Liver (tissue), 9 donors: ENCODE measurements around the gene FAM131B. TPM values are rescaled to one million over a fixed set of nuclear protein-coding genes. Genes with fewer than 3 reads are reported as not detected.

Source experiments
- DNase-seq: peaks from one replicate; pipeline ENCODE4 v3.0.0-alpha.2; 2017; ENCODE audit warnings: low spot score
- H3K27ac ChIP-seq, 2 donors: one replicate each; pipeline ENCODE4 v1.7.0; 2013; ENCODE audit warnings: inconsistent platforms in 2 of 2, low read length in 2 of 2, control low read depth in 1 of 2, low read depth in 1 of 2, mild to moderate bottlenecking in 1 of 2
- H3K27me3 ChIP-seq, 4 donors: one replicate each; pipeline versions ENCODE4 v1.6.1 to v1.7.0; 2013; ENCODE audit warnings: low read length in 3 of 4, inconsistent platforms in 1 of 4, mild to moderate bottlenecking in 1 of 4, moderate library complexity in 1 of 4; ENCODE audit not compliant: control insufficient read depth in 4 of 4, insufficient read depth in 4 of 4
- H3K36me3 ChIP-seq, 4 donors: one replicate each; pipeline versions ENCODE4 v1.6.1 to v1.7.0; 2013; ENCODE audit warnings: low read length in 3 of 4, mild to moderate bottlenecking in 3 of 4, low read depth in 1 of 4, moderate library complexity in 1 of 4; ENCODE audit not compliant: control insufficient read depth in 4 of 4, insufficient read depth in 3 of 4
- H3K4me1 ChIP-seq, 4 donors: one replicate each; pipeline versions ENCODE4 v1.6.1 to v1.7.0; 2013; ENCODE audit warnings: low read length in 3 of 4, mild to moderate bottlenecking in 3 of 4, moderate library complexity in 1 of 4; ENCODE audit not compliant: control insufficient read depth in 4 of 4, insufficient read depth in 4 of 4
- H3K4me3 ChIP-seq, 3 donors: one replicate each; pipeline versions ENCODE4 v1.6.1 to v1.7.0; 2013; ENCODE audit warnings: low read length in 3 of 3, control low read depth in 1 of 3, low read depth in 1 of 3, mild to moderate bottlenecking in 1 of 3
- H3K9ac ChIP-seq, 2 donors: one replicate each; pipeline ENCODE4 v1.7.0; 2013; ENCODE audit warnings: low read length in 2 of 2, mild to moderate bottlenecking in 2 of 2, moderate library complexity in 2 of 2, control low read depth in 1 of 2, low read depth in 1 of 2
- H3K9me3 ChIP-seq, 4 donors: one replicate each; pipeline versions ENCODE4 v1.6.1 to v1.7.0; 2013; ENCODE audit warnings: low read length in 3 of 4; ENCODE audit not compliant: control insufficient read depth in 4 of 4
- FOXA2 ChIP-seq: IDR thresholded peaks from 2 replicates; pipeline ENCODE4 v1.6.1; 2016; ENCODE audit warnings: antibody characterized with exemption
- GABPA ChIP-seq, 2 donors: IDR thresholded peaks in 1 of 2; conservative IDR thresholded peaks in 1 of 2; 2 replicates each; pipeline ENCODE4 v1.6.1; 2016; ENCODE audit warnings: antibody characterized with exemption in 2 of 2, mild to moderate bottlenecking in 1 of 2, moderate library complexity in 1 of 2
- JUND ChIP-seq, 2 donors: IDR thresholded peaks; 2 replicates each; pipeline ENCODE4 v1.6.1; 2016; ENCODE audit warnings: antibody characterized with exemption in 2 of 2
- NR2F2 ChIP-seq: IDR thresholded peaks from 2 replicates; pipeline ENCODE4 v1.6.1; 2016; ENCODE audit warnings: antibody characterized with exemption
- RAD21 ChIP-seq, 2 donors: IDR thresholded peaks; 2 replicates each; pipeline ENCODE4 v1.6.1; 2016; ENCODE audit warnings: antibody characterized with exemption in 2 of 2, mild to moderate bottlenecking in 2 of 2
- RXRA ChIP-seq, 2 donors: IDR thresholded peaks; 2 replicates each; pipeline ENCODE4 v1.6.1; 2017 to 2018; ENCODE audit warnings: antibody characterized with exemption in 2 of 2, mild to moderate bottlenecking in 1 of 2
- SP1 ChIP-seq: IDR thresholded peaks from 2 replicates; pipeline ENCODE4 v1.6.1; 2018; ENCODE audit warnings: antibody characterized with exemption, mild to moderate bottlenecking
- TAF1 ChIP-seq: conservative IDR thresholded peaks from 2 replicates; pipeline ENCODE4 v1.6.1; 2016; ENCODE audit warnings: antibody characterized with exemption, mild to moderate bottlenecking
- YY1 ChIP-seq: IDR thresholded peaks from 2 replicates; pipeline ENCODE4 v1.6.1; 2016; ENCODE audit warnings: antibody characterized with exemption, mild to moderate bottlenecking
- WGBS: extraction: QIAGEN DNeasy Blood & Tissue Kit; methylation state at CpG from one replicate; pipeline ENCODE4 v1.1.7; 2013; 5-methylcytosine and 5-hydroxymethylcytosine counted together
- polyA plus RNA-seq, 2 donors: library from polyadenylated mRNA; stranded (reverse) in 1 of 2; unstranded in 1 of 2; fragments of 200-250 nt in 1 of 2; fragments of >200 nt in 1 of 2; fragmentation: Nextera tagmentation in 1 of 2; extraction: Ambion mirVana in 1 of 2; gene quantifications; one replicate each; pipeline versions ENCODE4 v1.2.1 to v1.2.3, GENCODE V29; 2013 to 2015
- total RNA-seq, 2 donors: library from RNA; depleted of rRNA; stranded (reverse); fragments of >200 nt; gene quantifications; one replicate each; pipeline ENCODE4 v1.2.3, GENCODE V29; 2014
- TF ChIP-seq, protein P1 (sequence below): IDR thresholded peaks from 2 replicates; pipeline ENCODE4 v1.6.1; 2016; ENCODE audit warnings: antibody characterized with exemption
- TF ChIP-seq, protein P2 (sequence below): IDR thresholded peaks from 2 replicates; pipeline ENCODE4 v1.6.1; 2016; ENCODE audit warnings: antibody characterized with exemption
- TF ChIP-seq, protein P3 (sequence below): IDR thresholded peaks from 2 replicates; pipeline ENCODE4 v1.6.1; 2016; ENCODE audit warnings: antibody characterized with exemption, mild to moderate bottlenecking
- donor health status: healthy.
- donor health status: healthy.
- donor health status: healthy.
- donor health status: healthy.
- donor health status: healthy.

The FAM131B gene
- under 1 TPM; 0.08 to 0.14 TPM for total RNA-seq
- polyA plus RNA-seq, result under 1 TPM in 1 of 2 donors, not detected in 1; 0.06 TPM

DNA sequence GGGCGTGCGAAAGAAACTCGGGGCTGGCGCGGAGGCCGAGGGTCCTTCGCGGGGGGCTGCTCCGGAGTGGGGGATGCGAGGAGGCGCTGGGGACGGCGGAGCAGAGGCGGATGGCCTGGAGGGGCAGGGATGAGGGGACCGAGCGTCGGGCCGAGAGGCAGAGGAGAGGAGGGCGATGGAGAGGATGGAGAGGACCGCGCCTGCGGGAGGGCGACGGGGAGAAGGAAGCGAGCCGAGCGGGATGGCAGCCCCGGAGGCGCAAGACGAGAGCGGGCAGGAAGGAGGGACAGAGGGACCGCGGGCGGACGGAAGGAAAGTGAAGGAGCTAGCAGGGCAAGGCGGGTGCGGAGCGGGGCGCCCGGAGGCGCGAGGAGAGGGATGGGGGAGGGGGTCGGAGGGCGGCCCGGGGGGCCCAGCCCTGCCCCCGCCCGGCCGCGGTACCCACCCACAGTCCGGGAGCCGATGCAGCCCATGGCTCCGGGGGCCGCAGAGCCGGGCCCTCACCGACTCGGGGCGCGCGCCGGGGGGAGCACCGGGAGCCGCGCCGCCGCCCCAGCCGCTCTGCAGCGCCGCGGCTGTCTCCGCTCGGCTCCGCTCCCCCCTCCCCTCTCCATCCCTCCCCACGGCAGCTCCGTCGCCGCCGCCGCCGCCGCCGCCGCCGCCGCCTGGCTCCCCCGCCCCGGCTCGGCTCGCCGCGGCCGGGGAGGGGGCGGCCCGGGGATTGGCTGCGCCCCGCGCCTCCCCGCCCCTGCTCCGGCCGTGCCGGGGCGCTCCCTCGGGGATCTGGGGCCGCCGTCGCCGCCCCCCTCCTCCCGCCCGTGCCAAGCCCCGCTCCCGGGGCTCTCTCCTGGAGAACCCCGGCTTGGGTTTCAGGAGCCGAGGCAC lies at the start of gene FAM131B:
TSS of gene FAM131B (minus strand) at position 583 of the 885 bp plus-strand sequence. CDS start at position 473, 110 bp downstream.
- TF ChIP-seq TAF1 (no peak), NR2F2 (no peak)
- TF ChIP-seq, protein P1, sequence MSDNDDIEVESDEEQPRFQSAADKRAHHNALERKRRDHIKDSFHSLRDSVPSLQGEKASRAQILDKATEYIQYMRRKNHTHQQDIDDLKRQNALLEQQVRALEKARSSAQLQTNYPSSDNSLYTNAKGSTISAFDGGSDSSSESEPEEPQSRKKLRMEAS, result no peak
- 3% methylated on average over 112 of the region's 112 CpGs for WGBS
- no peak for DNase-seq
- Histone ChIP-seq H3K36me3 (no peaks in the 10 kb centered on the region), H3K9ac (no peak within 1 kb of the TSS), H3K4me1 (peaks cover 3 to 9% (median 7%) of the 10 kb centered on the region in 4 donors), H3K9me3 (no peaks in the 10 kb centered on the region), H3K27ac (no peak within 1 kb of the TSS), H3K4me3 (peak within 1 kb of the TSS in 2 of 3 donors; percentile 47 to 64), H3K27me3 (peaks cover 0 to 6% (median 2%) of the 10 kb centered on the region in 4 donors)

DNA sequence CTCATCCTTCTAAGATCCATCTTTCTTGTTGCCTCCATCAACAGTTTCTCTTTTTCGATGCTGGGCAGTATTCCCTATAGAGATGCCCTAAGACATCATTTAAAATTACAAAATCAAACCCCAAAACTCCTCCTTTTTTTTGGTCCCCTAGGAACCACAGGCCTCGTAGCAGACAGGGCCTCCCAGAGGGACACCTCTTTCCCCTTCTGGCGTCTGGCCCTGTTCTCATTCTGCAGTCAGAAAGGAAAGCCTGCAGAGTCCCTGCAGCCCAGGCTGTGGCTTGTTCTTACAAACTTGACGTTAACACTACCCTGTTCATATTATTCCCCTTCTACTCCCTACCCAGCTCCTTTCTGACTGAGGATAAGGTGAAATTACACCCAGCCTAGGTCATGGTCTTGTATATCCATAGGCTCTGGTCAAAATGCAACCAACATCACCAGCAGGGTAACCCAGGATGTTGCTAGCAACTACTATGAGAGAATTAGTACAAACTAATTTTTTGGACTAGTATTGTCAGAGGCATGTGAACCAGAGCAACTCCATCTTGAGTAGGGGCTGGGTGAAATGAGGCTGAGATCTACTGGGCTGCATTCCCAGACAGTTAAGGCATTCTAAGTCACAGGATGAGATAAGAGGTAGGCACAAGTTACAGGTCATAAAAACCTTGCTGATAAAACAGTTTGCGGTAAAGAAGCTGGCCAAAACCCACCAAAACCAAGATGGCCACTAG lies 49.6 kb upstream of the FAM131B start:
- Histone ChIP-seq H3K27ac (no peak overlapping the region), H3K4me3 (no peak overlapping the region), H3K36me3 (no peaks in the 10 kb centered on the region), H3K9me3 (no peaks in the 10 kb centered on the region), H3K4me1 (peaks cover 6 to 26% (median 18%) of the 10 kb centered on the region in 4 donors), H3K9ac (no peak overlapping the region), H3K27me3 (no peaks in the 10 kb centered on the region)
- peak; percentile 16 for DNase-seq
- TF ChIP-seq NR2F2, result no peak
- TF ChIP-seq JUND (IDR thresholded peaks at IDR 0.05), result no peak
- no peak for TF ChIP-seq FOXA2
- TF ChIP-seq, protein P2, sequence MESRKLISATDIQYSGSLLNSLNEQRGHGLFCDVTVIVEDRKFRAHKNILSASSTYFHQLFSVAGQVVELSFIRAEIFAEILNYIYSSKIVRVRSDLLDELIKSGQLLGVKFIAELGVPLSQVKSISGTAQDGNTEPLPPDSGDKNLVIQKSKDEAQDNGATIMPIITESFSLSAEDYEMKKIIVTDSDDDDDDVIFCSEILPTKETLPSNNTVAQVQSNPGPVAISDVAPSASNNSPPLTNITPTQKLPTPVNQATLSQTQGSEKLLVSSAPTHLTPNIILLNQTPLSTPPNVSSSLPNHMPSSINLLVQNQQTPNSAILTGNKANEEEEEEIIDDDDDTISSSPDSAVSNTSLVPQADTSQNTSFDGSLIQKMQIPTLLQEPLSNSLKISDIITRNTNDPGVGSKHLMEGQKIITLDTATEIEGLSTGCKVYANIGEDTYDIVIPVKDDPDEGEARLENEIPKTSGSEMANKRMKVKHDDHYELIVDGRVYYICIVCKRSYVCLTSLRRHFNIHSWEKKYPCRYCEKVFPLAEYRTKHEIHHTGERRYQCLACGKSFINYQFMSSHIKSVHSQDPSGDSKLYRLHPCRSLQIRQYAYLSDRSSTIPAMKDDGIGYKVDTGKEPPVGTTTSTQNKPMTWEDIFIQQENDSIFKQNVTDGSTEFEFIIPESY, result no peak
- TF ChIP-seq YY1, result no peak
- TF ChIP-seq, protein P3, sequence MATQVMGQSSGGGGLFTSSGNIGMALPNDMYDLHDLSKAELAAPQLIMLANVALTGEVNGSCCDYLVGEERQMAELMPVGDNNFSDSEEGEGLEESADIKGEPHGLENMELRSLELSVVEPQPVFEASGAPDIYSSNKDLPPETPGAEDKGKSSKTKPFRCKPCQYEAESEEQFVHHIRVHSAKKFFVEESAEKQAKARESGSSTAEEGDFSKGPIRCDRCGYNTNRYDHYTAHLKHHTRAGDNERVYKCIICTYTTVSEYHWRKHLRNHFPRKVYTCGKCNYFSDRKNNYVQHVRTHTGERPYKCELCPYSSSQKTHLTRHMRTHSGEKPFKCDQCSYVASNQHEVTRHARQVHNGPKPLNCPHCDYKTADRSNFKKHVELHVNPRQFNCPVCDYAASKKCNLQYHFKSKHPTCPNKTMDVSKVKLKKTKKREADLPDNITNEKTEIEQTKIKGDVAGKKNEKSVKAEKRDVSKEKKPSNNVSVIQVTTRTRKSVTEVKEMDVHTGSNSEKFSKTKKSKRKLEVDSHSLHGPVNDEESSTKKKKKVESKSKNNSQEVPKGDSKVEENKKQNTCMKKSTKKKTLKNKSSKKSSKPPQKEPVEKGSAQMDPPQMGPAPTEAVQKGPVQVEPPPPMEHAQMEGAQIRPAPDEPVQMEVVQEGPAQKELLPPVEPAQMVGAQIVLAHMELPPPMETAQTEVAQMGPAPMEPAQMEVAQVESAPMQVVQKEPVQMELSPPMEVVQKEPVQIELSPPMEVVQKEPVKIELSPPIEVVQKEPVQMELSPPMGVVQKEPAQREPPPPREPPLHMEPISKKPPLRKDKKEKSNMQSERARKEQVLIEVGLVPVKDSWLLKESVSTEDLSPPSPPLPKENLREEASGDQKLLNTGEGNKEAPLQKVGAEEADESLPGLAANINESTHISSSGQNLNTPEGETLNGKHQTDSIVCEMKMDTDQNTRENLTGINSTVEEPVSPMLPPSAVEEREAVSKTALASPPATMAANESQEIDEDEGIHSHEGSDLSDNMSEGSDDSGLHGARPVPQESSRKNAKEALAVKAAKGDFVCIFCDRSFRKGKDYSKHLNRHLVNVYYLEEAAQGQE, result no peak
- TF ChIP-seq TAF1, result no peak
- no peak for TF ChIP-seq RXRA (IDR thresholded peaks at IDR 0.05)
- TF ChIP-seq SP1, result no peak
- TF ChIP-seq GABPA (IDR thresholded peaks at IDR 0.05 in 1 of 2, conservative IDR thresholded peaks at IDR 0.05 in 1 of 2), result no peak
- no peak for TF ChIP-seq RAD21 (IDR thresholded peaks at IDR 0.05)
- TF ChIP-seq, protein P1, result no peak
- 87% methylated on average over 5 of the region's 5 CpGs for WGBS
